Measurements from ENCODE around the gene TIAL1. TPM values are rescaled to one million over a fixed set of nuclear protein-coding genes. Genes with fewer than 3 reads are reported as not detected.

TIAL1 gene
- total and polyA plus RNA-seq, 10 of the 15 experiments (the other 5 are each of a cell fraction or from before 2014, with no cell fraction given): 26.0 to 159 (median 62.8) TPM

- Histone ChIP-seq H3K79me2 (ENCODE audit: control insufficient read depth, insufficient read depth, low read length) (no peaks in the 10 kb centered on the region), H3K27ac (ENCODE audit: control insufficient read depth, insufficient read depth) (no peak overlapping the region), H2AFZ (ENCODE audit: control insufficient read depth, low read depth, low read length) (no peak overlapping the region), H4K20me1 (ENCODE audit: control insufficient read depth, insufficient read depth) (no peaks in the 10 kb centered on the region), H3K9me3 (replicated peaks; ENCODE audit: control insufficient read depth, insufficient read depth, low read length) (no peaks in the 10 kb centered on the region), H3K4me1 (ENCODE audit: control insufficient read depth, insufficient read depth, low read length) (no peaks in the 10 kb centered on the region), H3K4me2 (ENCODE audit: control insufficient read depth, insufficient read depth) (no peak overlapping the region), H3K36me3 (ENCODE audit: control insufficient read depth in 2 of 2, insufficient read depth in 2 of 2, low read length in 1 of 2) (no peaks in the 10 kb centered on the region), H3K4me3 (no peak overlapping the region), H3K9ac (ENCODE audit: control insufficient read depth, insufficient read depth, low read length) (no peak overlapping the region), H3K27me3 (replicated peaks in 1 of 2; ENCODE audit: control insufficient read depth in 2 of 2, insufficient read depth in 2 of 2, low read length in 1 of 2) (no peaks in the 10 kb centered on the region)
- 0% methylated on average over 1 of the region's 1 CpG for WGBS (ENCODE audit: insufficient coverage, insufficient replicate concordance, low lambda C conversion rate, missing lambda C conversion rate)
- no peak for FAIRE-seq
- DNase-seq (ENCODE audit: low read depth, low spot score): no peak
- intact Hi-C loops (cut with micrococcal nuclease; ENCODE audit: unreplicated experiment) (no loop called here), in situ Hi-C loops (cut with MboI) (no loop called here)
- ATAC-seq: no peak
- ChIA-PET CTCF (interaction anchor here (1.0 to 1.2 kb wide), 2 partner anchors 32 to 435 kb away, joined by 3 to 4 read pairs; no protein-coding TSS in a partner anchor), POLR2A (interaction anchor here (0.7 kb wide), 1 partner anchor 152 kb away, joined by 3 read pairs; no protein-coding TSS in a partner anchor), SMC1A (ENCODE audit: uncharacterized antibody, unreplicated experiment) (interaction anchor here (0.7 kb wide), 1 partner anchor 85 kb away, joined by 6 read pairs; no protein-coding TSS in a partner anchor), RAD21 (ENCODE audit: unreplicated experiment) (interaction anchor here (0.7 kb wide), 1 partner anchor 225 kb away, joined by 3 read pairs; no protein-coding TSS in a partner anchor)
- no peak for TF ChIP-seq NFYA (IDR thresholded peaks at IDR 0.05; ENCODE audit: borderline replicate concordance, low read depth, low read length)
- TF ChIP-seq NFYB (IDR thresholded peaks at IDR 0.05; ENCODE audit: insufficient read depth, low read depth, low read length): no peak
- TF ChIP-seq EP300 (IDR thresholded peaks at IDR 0.05; ENCODE audit: borderline replicate concordance in 1 of 2, control insufficient read depth in 1 of 2, low read depth in 2 of 2, low read length in 2 of 2): no peak
- no peak for TF ChIP-seq RBBP5 (conservative IDR thresholded peaks at IDR 0.05)
- no TSS peak for BruUV-seq (replicated peaks)
Observed at GRCh38 chr10:119634219-119634544, 37.4 kb upstream of the TIAL1 start.

GRCh38 chr10:119633538-119634218 is 36.9 kb upstream of the TIAL1 start:
- no peak for DNase-seq (ENCODE audit: low read depth, low spot score)
- no peaks in the 10 kb centered on the region for H3K4me1 ChIP-seq (ENCODE audit: control insufficient read depth, insufficient read depth, low read length)
- H3K79me2 ChIP-seq (ENCODE audit: control insufficient read depth, insufficient read depth, low read length): no peaks in the 10 kb centered on the region
- no peaks in the 10 kb centered on the region for H3K27me3 ChIP-seq (replicated peaks in 1 of 2; ENCODE audit: control insufficient read depth in 2 of 2, insufficient read depth in 2 of 2, low read length in 1 of 2)
- H3K4me3 ChIP-seq: no peak overlapping the region
- ChIA-PET CTCF (interaction anchor here (1.0 to 1.2 kb wide), 2 partner anchors 31 to 434 kb away, joined by 3 to 4 read pairs; no protein-coding TSS in a partner anchor), POLR2A (interaction anchor here (0.7 kb wide), 2 partner anchors 13 to 152 kb away, joined by 3 to 8 read pairs; no protein-coding TSS in a partner anchor), SMC1A (ENCODE audit: uncharacterized antibody, unreplicated experiment) (interaction anchor here (0.7 kb wide), 1 partner anchor 85 kb away, joined by 6 read pairs; no protein-coding TSS in a partner anchor), RAD21 (ENCODE audit: unreplicated experiment) (no interaction called here)
- no peaks in the 10 kb centered on the region for H4K20me1 ChIP-seq (ENCODE audit: control insufficient read depth, insufficient read depth)
- H3K9me3 ChIP-seq (replicated peaks; ENCODE audit: control insufficient read depth, insufficient read depth, low read length): no peaks in the 10 kb centered on the region
- H3K36me3 ChIP-seq (ENCODE audit: control insufficient read depth in 2 of 2, insufficient read depth in 2 of 2, low read length in 1 of 2): no peaks in the 10 kb centered on the region
- H3K27ac ChIP-seq (ENCODE audit: control insufficient read depth, insufficient read depth): no peak overlapping the region
- in situ Hi-C loops (cut with MboI): no loop called here
- H3K4me2 ChIP-seq (ENCODE audit: control insufficient read depth, insufficient read depth): no peak overlapping the region
- ATAC-seq: no peak
- intact Hi-C loops (cut with micrococcal nuclease; ENCODE audit: unreplicated experiment): no loop called here
- no peak overlapping the region for H3K9ac ChIP-seq (ENCODE audit: control insufficient read depth, insufficient read depth, low read length)
- no peak overlapping the region for H2AFZ ChIP-seq (ENCODE audit: control insufficient read depth, low read depth, low read length)
- WGBS (ENCODE audit: insufficient coverage, insufficient replicate concordance, low lambda C conversion rate, missing lambda C conversion rate): 44% methylated on average over 3 of the region's 3 CpGs
- FAIRE-seq: no peak
- BruUV-seq (replicated peaks): no TSS peak
- no peak for TF ChIP-seq ETV6 (conservative IDR thresholded peaks at IDR 0.05 in 1 of 2, IDR thresholded peaks at IDR 0.05 in 1 of 2; ENCODE audit: borderline replicate concordance in 1 of 2, low read depth in 1 of 2)
- no peak for TF ChIP-seq CEBPZ (IDR thresholded peaks at IDR 0.05; ENCODE audit: low read depth, low read length)
- TF ChIP-seq RELB (IDR thresholded peaks at IDR 0.05; ENCODE audit: low read depth): no peak
- no peak for TF ChIP-seq STAT1 (conservative IDR thresholded peaks at IDR 0.05)
- TF ChIP-seq CBX3 (IDR thresholded peaks at IDR 0.05; ENCODE audit: borderline replicate concordance, low read depth): no peak
- no peak for TF ChIP-seq IRF4 (IDR thresholded peaks at IDR 0.05; ENCODE audit: low read depth, low read length)
- no peak for TF ChIP-seq ZNF622 (IDR thresholded peaks at IDR 0.05)
